Measurements from ENCODE around the gene WNT7B.

The WNT7B gene

GRCh38 chr22:45887202-45888131 is 89.5 kb downstream of the WNT7B start:
- DNase-seq (ENCODE audit: low read depth): no peak

- no peak for DNase-seq (ENCODE audit: low read depth)
Observed at GRCh38 chr22:45886540-45886939, 90.4 kb downstream of the WNT7B start.

- no peak for DNase-seq (ENCODE audit: low read depth)
Observed at GRCh38 chr22:45885941-45886395, 91.0 kb downstream of the WNT7B start.

GRCh38 chr22:45885171-45885840 is 91.7 kb downstream of the WNT7B start:
- DNase-seq (ENCODE audit: low read depth): no peak

GRCh38 chr22:45884201-45885062 is 92.5 kb downstream of the WNT7B start:
- DNase-seq (ENCODE audit: low read depth): no peak

- no peak for DNase-seq (ENCODE audit: low read depth)
Observed at GRCh38 chr22:45883811-45884170, 93.2 kb downstream of the WNT7B start.

- DNase-seq (ENCODE audit: low read depth): no peak
Observed at GRCh38 chr22:45882881-45883810, 93.8 kb downstream of the WNT7B start.

GRCh38 chr22:45881524-45881875 is 95.5 kb downstream of the WNT7B start:
- DNase-seq (ENCODE audit: low read depth): no peak

- DNase-seq (ENCODE audit: low read depth): no peak
Observed at GRCh38 chr22:45880716-45881523, 96.0 kb downstream of the WNT7B start.

GRCh38 chr22:45880091-45880715 is 96.8 kb downstream of the WNT7B start:
- no peak for DNase-seq (ENCODE audit: low read depth)

- DNase-seq (ENCODE audit: low read depth): no peak
Observed at GRCh38 chr22:45879552-45879949, 97.4 kb downstream of the WNT7B start.

- DNase-seq (ENCODE audit: low read depth): no peak
Observed at GRCh38 chr22:45878901-45879551, 97.9 kb downstream of the WNT7B start.

- DNase-seq (ENCODE audit: low read depth): no peak
Observed at GRCh38 chr22:45878051-45878781, 98.7 kb downstream of the WNT7B start.

GRCh38 chr22:45877651-45878050 is 99.3 kb downstream of the WNT7B start:
- DNase-seq (ENCODE audit: low read depth): no peak

GRCh38 chr22:45877036-45877380 is 100.0 kb downstream of the WNT7B start:
- DNase-seq (ENCODE audit: low read depth): no peak

- DNase-seq (ENCODE audit: low read depth): no peak
Observed at GRCh38 chr22:45876136-45877035, 100.6 kb downstream of the WNT7B start.

- DNase-seq (ENCODE audit: low read depth): no peak
Observed at GRCh38 chr22:45872659-45873263, 104.2 kb downstream of the WNT7B start.
